Smooth muscle cell (in vitro differentiated cells): ENCODE data around the gene TECPR1. TPM values are rescaled to one million over a fixed set of nuclear protein-coding genes. Genes with fewer than 3 reads are reported as not detected.

ENCODE experiments used
- DNase-seq: peaks from one replicate; lab custom pipeline; 2025; ENCODE audit not compliant: unreplicated experiment; lab: John Stamatoyannopoulos, UW
- H2AFZ ChIP-seq: fragments of 200-600 bp; sonication (generic); 2 replicates; pipeline ENCODE4 v1.6.0; 2016; ENCODE audit warnings: antibody characterized with exemption, low read depth, mild to moderate bottlenecking
- H3F3A ChIP-seq: fragments of 200-600 bp; sonication (generic); 2 replicates; pipeline ENCODE4 v1.6.0; 2017; ENCODE audit warnings: antibody characterized with exemption, low read depth
- H3K27ac ChIP-seq: fragments of 200-600 bp; sonication (generic); 2 replicates; pipeline ENCODE4 v1.5.1; 2016; ENCODE audit warnings: low read depth, mild to moderate bottlenecking
- H3K27me3 ChIP-seq: fragments of 200-600 bp; sonication (generic); 2 replicates; pipeline ENCODE4 v1.6.1; 2016; ENCODE audit warnings: low read depth, mild to moderate bottlenecking
- H3K36me3 ChIP-seq: fragments of 200-600 bp; sonication (generic); 2 replicates; pipeline ENCODE4 v1.5.1; 2016; ENCODE audit warnings: low read depth
- H3K4me1 ChIP-seq: fragments of 200-600 bp; sonication (generic); 2 replicates; pipeline ENCODE4 v1.5.1; 2016; ENCODE audit warnings: low read depth
- H3K4me2 ChIP-seq: fragments of 200-600 bp; sonication (generic); 2 replicates; pipeline ENCODE4 v1.6.0; 2016; ENCODE audit warnings: mild to moderate bottlenecking
- H3K4me3 ChIP-seq: fragments of 200-600 bp; sonication (generic); 2 replicates; pipeline ENCODE4 v1.5.1; 2016; ENCODE audit warnings: mild to moderate bottlenecking
- H3K79me2 ChIP-seq: fragments of 200-600 bp; sonication (generic); 2 replicates; pipeline ENCODE4 v1.6.0; 2016; ENCODE audit warnings: low read depth, mild to moderate bottlenecking
- H3K9ac ChIP-seq: fragments of 200-600 bp; sonication (generic); 2 replicates; pipeline ENCODE4 v1.6.0; 2016; ENCODE audit warnings: low read depth
- H3K9me3 ChIP-seq: fragments of 200-600 bp; sonication (generic); replicated peaks from 2 replicates; pipeline ENCODE4 v1.5.1; 2016; ENCODE audit warnings: low read depth
- H4K20me1 ChIP-seq: fragments of 200-600 bp; sonication (generic); 2 replicates; pipeline ENCODE4 v1.6.0; 2016; ENCODE audit warnings: low read depth
- WGBS: methylation state at CpG from one replicate; pipeline ENCODE4 v1.1.7; 2016; ENCODE audit warnings: low lambda C conversion rate; 5-methylcytosine and 5-hydroxymethylcytosine counted together
- polyA plus RNA-seq: library from polyadenylated mRNA; unstranded; fragments of >200 nt; fragmentation: Nextera tagmentation; extraction: Ambion mirVana; gene quantifications from 2 replicates; pipeline ENCODE4 v1.2.1, GENCODE V29; 2016
- total RNA-seq: library from RNA; depleted of rRNA; stranded (reverse); fragments of >200 nt; gene quantifications from 2 replicates; pipeline ENCODE4 v1.2.3, GENCODE V29; 2014
- TF ChIP-seq, protein P1 (sequence below): fragments of 200-600 bp; sonication (generic); IDR thresholded peaks from 2 replicates; pipeline ENCODE4 v1.5.1; 2017; ENCODE audit warnings: borderline replicate concordance, mild to moderate bottlenecking, antibody characterized with exemption; ENCODE audit not compliant: insufficient read depth, poor library complexity, severe bottlenecking

The TECPR1 gene
- total and polyA plus RNA-seq, 2 experiments from 2014 or later: 8.9 to 33.1 TPM

DNA sequence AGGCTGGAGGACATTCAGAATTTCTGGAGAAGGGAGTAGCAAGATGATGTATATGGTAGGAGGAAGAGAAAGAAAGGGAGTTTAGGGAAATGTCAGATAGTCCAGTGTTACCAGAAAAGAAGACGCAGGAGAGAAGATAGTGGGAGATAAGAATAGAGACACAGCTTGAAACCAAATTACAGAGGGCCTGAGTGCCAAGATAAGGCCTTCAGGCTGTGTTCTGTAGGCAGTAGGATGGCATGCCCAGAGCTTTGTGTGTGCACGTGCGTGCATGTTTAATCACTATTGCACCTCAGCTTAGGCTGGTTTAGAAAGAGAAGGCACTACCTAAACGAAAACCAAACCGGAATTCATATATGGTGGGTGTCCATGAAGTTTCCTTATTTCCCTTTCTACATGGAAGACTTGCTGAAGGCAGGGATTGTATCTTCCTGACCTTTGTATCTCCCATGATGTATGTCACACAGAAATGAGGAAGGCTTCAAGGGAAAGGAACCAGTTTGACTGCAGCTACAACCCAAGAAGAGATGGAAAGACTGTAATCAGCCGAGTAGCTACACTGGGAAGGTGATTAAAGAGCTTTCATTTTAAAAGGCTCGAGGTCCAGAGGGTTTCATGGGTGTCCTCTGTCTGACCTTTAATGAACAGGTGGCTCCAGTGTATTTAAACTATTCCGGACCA is 76.6 kb downstream of the TECPR1 start:
- no peaks in the 10 kb centered on the region for H3K36me3 ChIP-seq
- TF ChIP-seq, protein P1, sequence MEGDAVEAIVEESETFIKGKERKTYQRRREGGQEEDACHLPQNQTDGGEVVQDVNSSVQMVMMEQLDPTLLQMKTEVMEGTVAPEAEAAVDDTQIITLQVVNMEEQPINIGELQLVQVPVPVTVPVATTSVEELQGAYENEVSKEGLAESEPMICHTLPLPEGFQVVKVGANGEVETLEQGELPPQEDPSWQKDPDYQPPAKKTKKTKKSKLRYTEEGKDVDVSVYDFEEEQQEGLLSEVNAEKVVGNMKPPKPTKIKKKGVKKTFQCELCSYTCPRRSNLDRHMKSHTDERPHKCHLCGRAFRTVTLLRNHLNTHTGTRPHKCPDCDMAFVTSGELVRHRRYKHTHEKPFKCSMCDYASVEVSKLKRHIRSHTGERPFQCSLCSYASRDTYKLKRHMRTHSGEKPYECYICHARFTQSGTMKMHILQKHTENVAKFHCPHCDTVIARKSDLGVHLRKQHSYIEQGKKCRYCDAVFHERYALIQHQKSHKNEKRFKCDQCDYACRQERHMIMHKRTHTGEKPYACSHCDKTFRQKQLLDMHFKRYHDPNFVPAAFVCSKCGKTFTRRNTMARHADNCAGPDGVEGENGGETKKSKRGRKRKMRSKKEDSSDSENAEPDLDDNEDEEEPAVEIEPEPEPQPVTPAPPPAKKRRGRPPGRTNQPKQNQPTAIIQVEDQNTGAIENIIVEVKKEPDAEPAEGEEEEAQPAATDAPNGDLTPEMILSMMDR: no peak
- no peak overlapping the region for H3K9ac ChIP-seq
- DNase-seq: no peak
- H3K4me3 ChIP-seq: no peak overlapping the region
- H2AFZ ChIP-seq: no peak overlapping the region
- H3K9me3 ChIP-seq: no peaks in the 10 kb centered on the region
- no peak overlapping the region for H3K4me2 ChIP-seq
- no peaks in the 10 kb centered on the region for H3F3A ChIP-seq
- H4K20me1 ChIP-seq: no peaks in the 10 kb centered on the region
- no peaks in the 10 kb centered on the region for H3K4me1 ChIP-seq
- H3K27me3 ChIP-seq: no peaks in the 10 kb centered on the region
- no peaks in the 10 kb centered on the region for H3K79me2 ChIP-seq
- 88% methylated on average over 8 of the region's 8 CpGs for WGBS
- no peak overlapping the region for H3K27ac ChIP-seq

DNA sequence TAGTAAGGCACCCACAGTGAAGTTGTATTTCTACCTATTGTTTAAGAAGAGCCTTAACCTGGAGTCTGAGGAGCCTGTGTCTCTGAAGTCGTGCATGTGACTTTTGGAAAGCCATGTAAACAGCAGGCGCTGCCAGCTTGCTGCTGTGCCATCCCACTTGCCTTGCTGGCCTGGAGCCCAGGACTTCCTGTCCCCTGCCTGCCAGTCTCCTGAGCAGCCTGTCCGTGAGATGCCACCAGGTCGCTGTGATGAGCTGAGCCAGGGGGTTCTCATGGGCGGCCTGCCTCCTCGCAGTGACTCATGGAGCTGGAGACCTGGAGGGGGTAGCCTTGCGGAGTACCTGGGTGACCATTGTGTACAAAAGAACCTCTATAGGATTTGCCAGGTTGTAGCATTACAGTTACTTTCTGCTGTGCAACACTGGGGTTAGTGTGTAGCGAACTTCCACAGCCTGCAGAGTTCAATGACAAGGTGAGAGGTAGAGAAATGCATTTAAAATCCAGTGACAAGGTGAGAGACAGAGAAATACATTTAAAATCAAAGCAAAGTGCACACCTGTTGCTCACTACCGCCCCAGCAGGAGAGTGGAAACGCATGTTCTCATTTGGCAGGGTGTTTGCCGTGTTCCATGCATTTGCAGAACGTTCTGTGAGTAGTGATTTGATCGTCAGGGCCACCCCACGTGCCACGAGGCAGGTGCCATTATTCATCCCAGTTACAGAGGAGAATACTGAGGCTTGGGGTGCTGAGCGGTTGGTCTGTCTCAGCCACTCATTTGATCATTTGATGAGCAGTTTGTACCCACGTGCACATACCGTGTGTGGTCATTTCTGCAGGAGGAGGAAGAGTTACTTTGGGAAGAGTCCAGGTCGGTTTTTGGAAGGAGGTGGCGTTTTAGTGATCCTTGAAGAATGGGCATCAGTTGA is 77.4 kb downstream of the TECPR1 start:
- H3K9ac ChIP-seq: no peak overlapping the region
- 94% methylated on average over 20 of the region's 20 CpGs for WGBS
- no peaks in the 10 kb centered on the region for H4K20me1 ChIP-seq
- no peak overlapping the region for H3K4me3 ChIP-seq
- no peaks in the 10 kb centered on the region for H3K79me2 ChIP-seq
- H3F3A ChIP-seq: no peaks in the 10 kb centered on the region
- no peaks in the 10 kb centered on the region for H3K36me3 ChIP-seq
- no peaks in the 10 kb centered on the region for H3K9me3 ChIP-seq
- no peak overlapping the region for H3K27ac ChIP-seq
- no peak for DNase-seq
- H3K4me1 ChIP-seq: no peaks in the 10 kb centered on the region
- no peak overlapping the region for H2AFZ ChIP-seq
- TF ChIP-seq, protein P1: no peak
- H3K27me3 ChIP-seq: no peaks in the 10 kb centered on the region
- no peak overlapping the region for H3K4me2 ChIP-seq

DNA sequence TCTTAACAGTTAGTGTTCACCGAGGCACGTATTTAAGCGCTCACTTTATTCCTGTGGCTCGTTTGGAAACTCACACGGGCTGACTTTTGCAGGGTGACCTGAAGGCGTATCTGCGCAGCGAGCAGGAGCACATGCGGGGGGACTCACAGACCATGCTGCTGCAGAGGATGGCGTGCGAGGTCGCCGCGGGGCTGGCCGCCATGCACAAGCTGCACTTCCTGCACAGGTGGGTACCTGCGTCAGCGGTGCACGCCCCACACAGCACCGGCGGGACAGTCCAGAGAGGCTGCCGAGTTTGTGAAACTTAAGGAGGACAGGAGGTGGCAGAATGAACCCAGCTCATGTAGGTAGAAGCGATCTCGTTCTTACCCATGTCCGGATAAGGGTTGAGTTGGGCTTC is 80.6 kb downstream of the TECPR1 start:
- Histone ChIP-seq H3K9me3 (no peaks in the 10 kb centered on the region), H2AFZ (no peak overlapping the region), H4K20me1 (peaks cover 12% of the 10 kb centered on the region), H3K27me3 (no peaks in the 10 kb centered on the region), H3K79me2 (no peaks in the 10 kb centered on the region), H3K4me3 (no peak overlapping the region), H3K4me1 (no peaks in the 10 kb centered on the region), H3K27ac (no peak overlapping the region), H3K36me3 (no peaks in the 10 kb centered on the region), H3F3A (no peaks in the 10 kb centered on the region), H3K9ac (no peak overlapping the region), H3K4me2 (no peak overlapping the region)
- TF ChIP-seq, protein P1: no peak
- 96% methylated on average over 24 of the region's 24 CpGs for WGBS
- DNase-seq: no peak
